ENCODE data around the gene BCL2L1. TPM values are rescaled to one million over a fixed set of nuclear protein-coding genes. Genes with fewer than 3 reads are reported as not detected.

Gene BCL2L1
- total RNA-seq, 1 experiment from 2014 or later = 226 TPM

DNA sequence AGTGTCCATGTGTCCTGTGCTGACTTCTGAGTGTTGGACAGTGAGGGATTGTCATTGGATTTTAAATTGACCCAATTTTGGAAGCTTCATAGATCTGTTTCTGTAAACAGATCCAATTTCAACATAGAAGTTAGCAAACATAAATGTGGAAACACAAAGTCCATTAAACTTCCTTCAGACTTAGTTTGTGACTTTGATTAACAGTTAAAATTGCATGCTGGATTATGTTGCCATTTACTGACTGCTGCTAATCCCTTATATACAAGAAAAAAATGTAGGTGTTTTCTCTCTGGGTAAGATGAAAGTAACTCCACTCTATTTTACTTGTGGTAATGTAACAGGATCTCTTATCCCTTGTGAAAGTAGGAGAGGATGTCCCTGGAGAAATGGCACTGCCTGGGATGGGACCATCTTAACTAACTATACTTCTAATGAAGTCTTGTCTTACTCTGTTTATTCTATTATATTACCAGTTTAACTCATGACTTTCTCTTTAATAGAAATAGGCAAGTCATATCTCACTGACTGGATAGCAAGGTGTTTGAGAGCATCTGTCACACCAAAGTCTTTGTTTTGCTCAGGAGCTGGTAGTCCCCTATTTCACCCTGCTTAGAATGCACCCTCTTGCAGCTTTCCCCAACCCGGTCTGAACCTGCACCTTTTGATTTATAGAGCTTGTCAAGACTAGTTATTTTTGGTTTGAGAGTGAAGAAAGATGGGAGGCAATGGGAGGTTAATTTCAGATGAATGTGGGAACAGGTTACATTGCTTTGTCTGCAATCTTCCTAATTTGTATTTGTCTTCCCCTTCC lies 23.6 kb upstream of the BCL2L1 start:
- H3K27ac ChIP-seq (ENCODE audit: low read depth, low read length) = no peak overlapping the region
- peaks cover 10 to 57% of the 10 kb centered on the region in 2 experiments for H3K36me3 ChIP-seq (ENCODE audit: control insufficient read depth in 1 of 2, insufficient read depth in 2 of 2, low read length in 2 of 2)
- TF ChIP-seq, protein P1, sequence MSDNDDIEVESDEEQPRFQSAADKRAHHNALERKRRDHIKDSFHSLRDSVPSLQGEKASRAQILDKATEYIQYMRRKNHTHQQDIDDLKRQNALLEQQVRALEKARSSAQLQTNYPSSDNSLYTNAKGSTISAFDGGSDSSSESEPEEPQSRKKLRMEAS (IDR thresholded peaks at IDR 0.05) = no peak
- TF ChIP-seq SRF (IDR thresholded peaks at IDR 0.05; ENCODE audit: low read depth) (no peak), SIN3A (IDR thresholded peaks at IDR 0.05; ENCODE audit: low read depth) (no peak), RAD21 (IDR thresholded peaks at IDR 0.05; ENCODE audit: low read depth) (no peak), EZH2 (IDR thresholded peaks at IDR 0.05) (no peak), EZH2phosphoT487 (IDR thresholded peaks at IDR 0.05; ENCODE audit: borderline replicate concordance) (no peak), ZFX (IDR thresholded peaks at IDR 0.05) (no peak), FOSL1 (IDR thresholded peaks at IDR 0.05; ENCODE audit: low read depth) (no peak), JUND (IDR thresholded peaks at IDR 0.05) (no peak), EGR1 (IDR thresholded peaks at IDR 0.05; ENCODE audit: low read depth) (no peak), SP1 (IDR thresholded peaks at IDR 0.05; ENCODE audit: low read depth) (no peak), TCF7L2 (IDR thresholded peaks at IDR 0.05; ENCODE audit: borderline replicate concordance, extremely low read depth, insufficient read depth, insufficient read length) (no peak)
- TF ChIP-seq, protein P2, sequence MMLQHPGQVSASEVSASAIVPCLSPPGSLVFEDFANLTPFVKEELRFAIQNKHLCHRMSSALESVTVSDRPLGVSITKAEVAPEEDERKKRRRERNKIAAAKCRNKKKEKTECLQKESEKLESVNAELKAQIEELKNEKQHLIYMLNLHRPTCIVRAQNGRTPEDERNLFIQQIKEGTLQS (IDR thresholded peaks at IDR 0.05) = no peak
- TF ChIP-seq, protein P3, sequence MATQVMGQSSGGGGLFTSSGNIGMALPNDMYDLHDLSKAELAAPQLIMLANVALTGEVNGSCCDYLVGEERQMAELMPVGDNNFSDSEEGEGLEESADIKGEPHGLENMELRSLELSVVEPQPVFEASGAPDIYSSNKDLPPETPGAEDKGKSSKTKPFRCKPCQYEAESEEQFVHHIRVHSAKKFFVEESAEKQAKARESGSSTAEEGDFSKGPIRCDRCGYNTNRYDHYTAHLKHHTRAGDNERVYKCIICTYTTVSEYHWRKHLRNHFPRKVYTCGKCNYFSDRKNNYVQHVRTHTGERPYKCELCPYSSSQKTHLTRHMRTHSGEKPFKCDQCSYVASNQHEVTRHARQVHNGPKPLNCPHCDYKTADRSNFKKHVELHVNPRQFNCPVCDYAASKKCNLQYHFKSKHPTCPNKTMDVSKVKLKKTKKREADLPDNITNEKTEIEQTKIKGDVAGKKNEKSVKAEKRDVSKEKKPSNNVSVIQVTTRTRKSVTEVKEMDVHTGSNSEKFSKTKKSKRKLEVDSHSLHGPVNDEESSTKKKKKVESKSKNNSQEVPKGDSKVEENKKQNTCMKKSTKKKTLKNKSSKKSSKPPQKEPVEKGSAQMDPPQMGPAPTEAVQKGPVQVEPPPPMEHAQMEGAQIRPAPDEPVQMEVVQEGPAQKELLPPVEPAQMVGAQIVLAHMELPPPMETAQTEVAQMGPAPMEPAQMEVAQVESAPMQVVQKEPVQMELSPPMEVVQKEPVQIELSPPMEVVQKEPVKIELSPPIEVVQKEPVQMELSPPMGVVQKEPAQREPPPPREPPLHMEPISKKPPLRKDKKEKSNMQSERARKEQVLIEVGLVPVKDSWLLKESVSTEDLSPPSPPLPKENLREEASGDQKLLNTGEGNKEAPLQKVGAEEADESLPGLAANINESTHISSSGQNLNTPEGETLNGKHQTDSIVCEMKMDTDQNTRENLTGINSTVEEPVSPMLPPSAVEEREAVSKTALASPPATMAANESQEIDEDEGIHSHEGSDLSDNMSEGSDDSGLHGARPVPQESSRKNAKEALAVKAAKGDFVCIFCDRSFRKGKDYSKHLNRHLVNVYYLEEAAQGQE (IDR thresholded peaks at IDR 0.05; ENCODE audit: low read depth) = no peak
- TF ChIP-seq, protein P4, sequence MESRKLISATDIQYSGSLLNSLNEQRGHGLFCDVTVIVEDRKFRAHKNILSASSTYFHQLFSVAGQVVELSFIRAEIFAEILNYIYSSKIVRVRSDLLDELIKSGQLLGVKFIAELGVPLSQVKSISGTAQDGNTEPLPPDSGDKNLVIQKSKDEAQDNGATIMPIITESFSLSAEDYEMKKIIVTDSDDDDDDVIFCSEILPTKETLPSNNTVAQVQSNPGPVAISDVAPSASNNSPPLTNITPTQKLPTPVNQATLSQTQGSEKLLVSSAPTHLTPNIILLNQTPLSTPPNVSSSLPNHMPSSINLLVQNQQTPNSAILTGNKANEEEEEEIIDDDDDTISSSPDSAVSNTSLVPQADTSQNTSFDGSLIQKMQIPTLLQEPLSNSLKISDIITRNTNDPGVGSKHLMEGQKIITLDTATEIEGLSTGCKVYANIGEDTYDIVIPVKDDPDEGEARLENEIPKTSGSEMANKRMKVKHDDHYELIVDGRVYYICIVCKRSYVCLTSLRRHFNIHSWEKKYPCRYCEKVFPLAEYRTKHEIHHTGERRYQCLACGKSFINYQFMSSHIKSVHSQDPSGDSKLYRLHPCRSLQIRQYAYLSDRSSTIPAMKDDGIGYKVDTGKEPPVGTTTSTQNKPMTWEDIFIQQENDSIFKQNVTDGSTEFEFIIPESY (IDR thresholded peaks at IDR 0.05; ENCODE audit: extremely low read depth, insufficient replicate concordance, low read length) = no peak
- TF ChIP-seq, protein P5, sequence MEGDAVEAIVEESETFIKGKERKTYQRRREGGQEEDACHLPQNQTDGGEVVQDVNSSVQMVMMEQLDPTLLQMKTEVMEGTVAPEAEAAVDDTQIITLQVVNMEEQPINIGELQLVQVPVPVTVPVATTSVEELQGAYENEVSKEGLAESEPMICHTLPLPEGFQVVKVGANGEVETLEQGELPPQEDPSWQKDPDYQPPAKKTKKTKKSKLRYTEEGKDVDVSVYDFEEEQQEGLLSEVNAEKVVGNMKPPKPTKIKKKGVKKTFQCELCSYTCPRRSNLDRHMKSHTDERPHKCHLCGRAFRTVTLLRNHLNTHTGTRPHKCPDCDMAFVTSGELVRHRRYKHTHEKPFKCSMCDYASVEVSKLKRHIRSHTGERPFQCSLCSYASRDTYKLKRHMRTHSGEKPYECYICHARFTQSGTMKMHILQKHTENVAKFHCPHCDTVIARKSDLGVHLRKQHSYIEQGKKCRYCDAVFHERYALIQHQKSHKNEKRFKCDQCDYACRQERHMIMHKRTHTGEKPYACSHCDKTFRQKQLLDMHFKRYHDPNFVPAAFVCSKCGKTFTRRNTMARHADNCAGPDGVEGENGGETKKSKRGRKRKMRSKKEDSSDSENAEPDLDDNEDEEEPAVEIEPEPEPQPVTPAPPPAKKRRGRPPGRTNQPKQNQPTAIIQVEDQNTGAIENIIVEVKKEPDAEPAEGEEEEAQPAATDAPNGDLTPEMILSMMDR (IDR thresholded peaks at IDR 0.05 in 2 of 3, conservative IDR thresholded peaks at IDR 0.05 in 1 of 3; ENCODE audit: borderline replicate concordance in 1 of 3, insufficient read depth in 1 of 3, low read depth in 2 of 3, low read length in 2 of 3) = no peak
- no peak overlapping the region for H3K4me2 ChIP-seq (ENCODE audit: low read length)
- no peak for DNase-seq (ENCODE audit: low read depth, low spot score)
- H3K9me2 ChIP-seq (ENCODE audit: insufficient read depth) = no peaks in the 10 kb centered on the region
- no peaks in the 10 kb centered on the region for H3K9me3 ChIP-seq (ENCODE audit: control insufficient read depth in 1 of 2, insufficient read depth in 1 of 2, low read depth in 1 of 2, low read length in 2 of 2)
- TSS peak; percentile 1 for BruUV-seq (replicated peaks)
- ChIA-PET POLR2A (no interaction called here), RAD21 (ENCODE audit: low non-redundant PET in 1 of 2, low total read pairs in 2 of 2, uncharacterized antibody in 2 of 2, unreplicated experiment in 2 of 2) (no interaction called here), CTCF (interaction anchor here (1.4 kb wide), 1 partner anchor 23 kb away, joined by 3 read pairs; no protein-coding TSS in a partner anchor)
- ATAC-seq = no peak
- H3K4me1 ChIP-seq (ENCODE audit: control insufficient read depth in 1 of 2, insufficient read depth in 2 of 2, low read length in 2 of 2) = 0 out of 4 replicates have a peak, but pooled peaks cover 0 to 3% of the 10 kb centered on the region in 2 experiments
- no peak overlapping the region for H2AFZ ChIP-seq (ENCODE audit: low read depth, low read length, poor library complexity, severe bottlenecking)
- H3K4me3 ChIP-seq (replicated peaks in 1 of 2; ENCODE audit: low read depth in 1 of 2, low read length in 2 of 2) = no peak overlapping the region
- H3K27me3 ChIP-seq (ENCODE audit: insufficient read depth, low read length) = no peaks in the 10 kb centered on the region
- intact Hi-C loops (cut with micrococcal nuclease) = no loop called here
- no peak overlapping the region for H3K9ac ChIP-seq (ENCODE audit: low read length)
- peaks cover 98% of the 10 kb centered on the region for H3K79me2 ChIP-seq (ENCODE audit: insufficient read depth, low read length)
- H4K20me1 ChIP-seq (ENCODE audit: insufficient read depth) = peaks cover 12% of the 10 kb centered on the region; the same call in 1 of the 2 replicates

Data from HCT116 (cell line).